HG02798 (cell line): ENCODE measurements around the gene CFAP46.

Experiments used
- ATAC-seq: cut with Tn5 transposase; IDR thresholded peaks from one replicate; pipeline ENCODE4 v1.9.1; 2021; ENCODE audit warnings: mild to moderate bottlenecking; ENCODE audit not compliant: unreplicated experiment, poor library complexity

CFAP46 gene

DNA sequence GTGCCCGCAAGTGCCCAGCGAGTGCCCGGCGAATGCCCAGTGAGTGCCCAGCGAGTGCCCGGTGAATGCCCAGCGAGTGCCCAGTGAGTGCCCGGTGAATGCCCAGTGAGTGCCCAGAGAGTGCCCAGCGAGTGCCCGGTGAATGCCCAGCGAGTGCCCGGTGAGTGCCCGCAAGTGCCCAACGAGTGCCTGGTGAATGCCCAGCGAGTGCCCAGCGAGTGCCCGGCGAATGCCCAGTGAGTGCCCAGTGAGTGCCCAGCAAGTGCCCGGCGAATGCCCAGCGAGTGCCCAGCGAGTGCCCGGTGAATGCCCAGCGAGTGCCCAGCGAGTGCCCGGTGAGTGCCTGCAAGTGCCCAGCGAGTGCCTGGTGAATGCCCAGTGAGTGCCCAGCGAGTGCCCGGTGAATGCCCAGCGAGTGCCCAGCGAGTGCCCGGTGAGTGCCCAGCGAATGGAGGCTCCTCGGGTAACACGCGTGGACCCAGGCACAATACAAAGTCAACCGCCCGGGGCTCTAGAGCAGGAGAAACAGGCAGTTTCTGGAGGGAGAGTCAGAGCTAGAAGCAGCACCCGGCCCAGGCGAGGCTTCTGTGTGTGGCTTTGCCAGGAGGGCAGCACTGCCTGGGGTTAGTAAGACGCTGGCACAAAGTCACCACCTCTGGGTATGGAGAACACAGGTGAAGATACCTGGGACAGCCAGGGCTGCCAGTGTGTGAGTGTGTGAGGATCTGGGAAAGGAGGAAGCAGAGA, 38.2 kb upstream of the CFAP46 start:
- ATAC-seq: no peak

DNA sequence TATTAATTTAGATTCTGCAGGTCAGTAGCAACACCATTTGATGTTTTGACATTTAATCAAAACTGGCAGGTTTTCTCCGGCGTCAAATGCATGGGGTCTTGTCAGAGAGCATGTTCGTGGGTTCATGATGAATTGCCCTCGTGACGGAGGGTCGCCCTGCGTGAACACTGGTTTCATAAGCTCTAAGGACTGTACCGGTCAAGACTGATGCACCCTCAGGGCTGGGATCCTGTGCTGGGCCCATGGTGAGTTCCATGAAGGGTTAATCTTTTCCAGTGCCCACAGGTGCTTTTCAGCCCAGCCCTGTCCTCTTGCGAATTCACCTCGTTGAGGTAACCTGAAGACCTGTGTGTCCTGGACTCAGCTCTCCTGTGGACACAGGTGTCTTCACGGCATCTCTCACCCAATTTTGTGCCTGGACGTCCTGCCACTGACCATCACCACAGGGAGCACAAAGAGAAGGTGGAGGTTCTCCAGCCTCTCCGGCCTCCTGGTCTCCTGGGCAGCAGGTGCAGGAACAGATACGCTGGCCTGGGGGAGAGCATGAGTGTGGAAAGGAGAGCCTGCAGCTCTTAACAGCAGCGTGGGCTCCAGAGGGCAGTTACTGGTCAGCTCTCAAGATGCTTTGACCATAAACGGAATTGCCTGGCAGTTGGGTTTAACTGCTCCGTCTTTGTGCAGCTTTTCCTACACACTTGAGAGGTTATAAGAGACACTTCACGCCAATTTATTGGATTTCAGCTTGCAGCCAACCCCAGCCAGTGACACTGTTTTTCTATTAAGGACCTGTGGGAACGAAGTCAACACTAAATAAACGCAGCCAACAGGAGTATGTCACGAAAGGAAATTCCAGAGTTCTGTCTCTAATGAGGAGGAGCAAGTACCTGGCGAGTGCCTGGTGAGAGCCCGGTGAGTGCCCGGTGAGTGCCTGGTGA, 37.4 kb upstream of the CFAP46 start:
- ATAC-seq: no peak

DNA sequence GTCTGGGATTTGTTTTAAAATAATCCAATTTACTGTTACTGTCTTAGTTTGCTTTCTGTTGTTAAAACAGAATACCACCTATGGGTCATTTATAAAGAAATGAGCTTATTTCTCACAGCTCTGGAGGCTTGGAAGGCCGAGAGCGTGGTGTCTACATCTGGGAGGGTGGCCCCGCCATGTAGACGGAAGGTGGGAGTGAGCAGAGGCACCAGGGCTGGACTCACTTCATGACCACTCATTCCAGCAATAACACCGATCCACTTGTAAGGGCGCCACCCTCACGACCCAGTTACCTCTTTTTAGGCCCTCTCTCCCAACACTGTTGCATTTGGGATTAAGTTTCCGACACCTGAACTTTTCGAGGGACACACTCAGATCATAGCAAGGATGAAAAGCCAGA, 36.2 kb upstream of the CFAP46 start:
- no peak for ATAC-seq

DNA sequence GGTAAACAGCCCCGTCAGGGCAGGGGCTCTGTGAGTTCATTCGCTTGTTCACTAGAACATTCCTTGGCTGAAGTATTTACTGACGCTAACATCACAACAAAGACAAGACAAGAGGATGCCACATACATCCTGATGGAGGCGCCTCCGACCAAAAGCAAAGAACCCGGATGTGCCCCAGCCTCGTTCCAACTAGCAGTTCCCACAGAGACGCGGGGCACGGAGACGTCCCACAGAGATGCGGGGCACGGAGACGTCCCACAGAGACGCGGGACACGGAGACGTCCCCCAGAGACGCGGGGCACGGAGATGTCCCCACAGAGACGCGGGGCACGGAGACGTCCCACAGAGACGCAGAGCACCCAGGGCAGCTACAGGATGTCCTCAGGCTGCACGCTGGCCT, 35.4 kb upstream of the CFAP46 start:
- no peak for ATAC-seq

DNA sequence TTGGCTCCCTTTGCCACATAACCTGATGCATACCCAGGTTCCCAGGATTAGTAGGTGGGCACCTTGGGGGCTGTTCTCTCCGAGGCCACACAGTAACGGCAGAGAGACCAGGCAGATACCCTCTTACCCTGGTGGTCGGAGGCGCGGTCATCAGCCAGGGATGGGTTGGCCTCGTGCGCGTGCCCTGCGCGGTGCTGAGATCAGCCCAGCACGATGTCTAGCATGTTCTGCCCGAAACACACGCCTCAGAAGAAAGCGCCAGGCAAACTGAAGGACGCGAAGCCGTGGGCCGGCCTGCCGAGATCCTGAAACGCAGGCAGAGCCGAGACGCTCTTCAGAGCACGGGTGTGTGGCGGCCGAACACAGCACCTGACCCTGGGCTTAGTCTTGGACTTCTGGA, 34.7 kb upstream of the CFAP46 start:
- ATAC-seq: no peak

DNA sequence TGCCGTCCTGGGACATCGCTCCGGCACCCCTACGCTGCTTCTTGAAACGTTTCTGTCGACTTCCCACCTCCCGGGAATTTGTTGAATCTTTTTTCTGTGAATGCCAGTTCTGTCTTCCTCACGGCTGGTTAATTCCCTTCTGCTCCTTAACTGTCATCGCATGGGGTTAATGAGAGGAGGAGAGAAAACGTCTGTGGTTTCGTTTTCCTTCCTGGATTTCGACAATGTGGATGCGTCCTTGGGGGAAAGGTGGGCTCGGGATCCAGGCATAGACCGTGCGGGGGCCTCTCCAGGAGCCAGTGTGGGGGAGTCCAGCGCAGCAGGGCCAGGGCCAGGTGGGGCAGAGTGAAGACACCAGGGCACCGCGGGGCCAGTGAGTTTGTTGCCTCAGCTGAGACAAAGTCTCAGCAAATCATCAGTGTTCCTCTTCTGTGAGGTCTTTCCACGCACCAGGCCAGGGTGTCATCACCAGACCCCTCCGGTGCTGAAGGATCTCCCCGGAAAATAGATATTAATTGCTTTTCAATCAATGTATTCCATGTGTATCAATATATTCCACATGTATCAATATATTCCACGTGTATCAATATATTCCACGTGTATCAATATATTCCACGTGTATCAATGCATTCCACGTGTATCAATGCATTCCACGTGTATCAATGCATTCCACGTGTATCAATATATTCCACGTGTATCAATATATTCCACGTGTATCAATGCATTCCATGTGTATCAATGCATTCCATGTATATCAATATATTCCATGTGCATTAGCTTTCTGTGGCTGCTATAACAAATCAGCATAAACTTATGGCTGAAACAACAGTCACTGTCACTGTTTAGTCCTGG, 33.7 kb upstream of the CFAP46 start:
- no peak for ATAC-seq

DNA sequence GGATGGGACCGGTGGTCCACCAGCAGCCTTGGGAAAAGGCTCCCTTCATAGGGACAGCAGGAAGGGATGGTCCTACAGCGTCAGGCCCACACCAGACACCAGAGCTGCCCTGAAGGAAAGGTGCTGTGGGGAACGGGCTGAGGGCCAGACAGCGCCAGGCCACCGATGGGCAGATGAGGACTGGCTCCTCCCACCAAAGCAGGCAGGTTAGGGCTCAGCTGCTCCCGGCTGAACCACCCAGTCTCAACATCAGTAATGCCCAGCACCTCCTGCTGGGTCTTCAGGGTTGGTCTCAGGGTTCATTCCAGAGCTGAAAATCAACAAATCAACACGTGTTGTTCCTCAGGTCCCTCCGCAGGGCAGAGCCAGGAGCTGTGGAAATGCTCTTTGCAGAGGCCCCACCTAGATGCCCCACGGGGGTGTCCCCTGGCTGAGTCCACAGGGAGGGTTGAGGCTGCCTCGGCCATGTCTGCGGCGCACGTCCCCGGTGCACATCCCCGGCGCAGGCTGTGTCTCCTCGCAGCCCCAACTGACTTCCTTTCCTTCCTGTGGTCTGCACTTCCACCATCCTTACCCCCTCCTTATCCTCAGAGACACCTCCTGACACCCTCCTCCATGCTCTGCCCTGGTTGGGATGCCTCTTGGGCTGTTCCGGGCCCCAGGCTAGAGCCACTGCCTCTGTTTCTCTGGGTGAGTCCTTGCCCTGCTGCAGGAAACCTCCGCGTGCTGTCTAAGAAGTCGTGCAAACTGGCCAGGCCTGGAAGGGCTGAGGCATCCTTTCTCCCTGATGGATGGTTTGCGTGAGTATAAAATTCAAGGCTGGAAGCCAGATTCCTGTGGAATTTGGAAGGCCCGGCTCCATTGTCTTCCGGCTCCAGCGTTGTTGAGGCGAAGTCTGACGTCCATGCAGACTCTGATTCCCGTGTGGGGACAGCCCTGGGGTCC, 32.8 kb upstream of the CFAP46 start:
- ATAC-seq: no peak

DNA sequence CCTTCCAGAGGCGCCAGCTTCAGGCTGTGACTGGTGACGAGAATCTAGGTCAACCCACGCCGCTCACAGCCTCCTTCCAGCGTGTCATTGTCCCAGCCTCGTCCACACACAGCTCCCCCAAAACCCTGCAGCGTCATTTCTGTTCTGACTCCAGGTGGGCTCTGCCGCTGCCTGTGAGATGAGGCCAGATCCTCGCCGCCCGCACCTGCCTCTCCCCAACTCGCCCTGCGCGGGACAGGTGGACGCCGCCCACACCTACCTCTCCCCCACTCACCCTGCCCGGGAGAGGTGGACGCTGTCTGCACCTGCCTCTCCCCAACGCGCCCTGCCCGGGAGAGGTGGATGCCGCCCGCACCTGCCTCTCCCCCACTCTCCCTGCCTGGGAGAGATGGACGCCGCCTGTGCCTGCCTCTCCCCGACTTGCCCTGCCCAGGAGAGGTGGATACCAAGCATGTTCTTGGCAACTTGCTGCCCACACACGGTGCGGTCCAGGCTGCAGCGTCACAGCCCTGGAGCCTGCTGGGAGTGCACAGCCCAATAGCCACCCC, 32.0 kb upstream of the CFAP46 start:
- no peak for ATAC-seq

DNA sequence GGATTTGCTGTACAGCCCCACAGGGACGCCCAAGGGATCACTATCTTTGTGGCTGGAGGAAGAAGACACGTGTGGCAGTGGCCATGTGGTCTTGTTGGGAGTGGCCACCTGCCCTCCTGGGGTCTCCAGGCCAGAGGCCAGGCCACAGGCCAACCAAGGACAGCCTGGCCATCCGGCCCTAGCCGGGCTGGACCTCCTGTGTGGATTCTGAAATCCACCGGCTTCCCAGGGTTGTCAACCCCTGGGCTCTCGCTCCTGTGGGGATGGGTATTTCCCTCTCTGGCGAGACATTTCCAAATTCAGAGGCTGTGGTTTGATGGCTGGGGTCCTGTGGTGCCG, 31.5 kb upstream of the CFAP46 start:
- ATAC-seq: no peak

DNA sequence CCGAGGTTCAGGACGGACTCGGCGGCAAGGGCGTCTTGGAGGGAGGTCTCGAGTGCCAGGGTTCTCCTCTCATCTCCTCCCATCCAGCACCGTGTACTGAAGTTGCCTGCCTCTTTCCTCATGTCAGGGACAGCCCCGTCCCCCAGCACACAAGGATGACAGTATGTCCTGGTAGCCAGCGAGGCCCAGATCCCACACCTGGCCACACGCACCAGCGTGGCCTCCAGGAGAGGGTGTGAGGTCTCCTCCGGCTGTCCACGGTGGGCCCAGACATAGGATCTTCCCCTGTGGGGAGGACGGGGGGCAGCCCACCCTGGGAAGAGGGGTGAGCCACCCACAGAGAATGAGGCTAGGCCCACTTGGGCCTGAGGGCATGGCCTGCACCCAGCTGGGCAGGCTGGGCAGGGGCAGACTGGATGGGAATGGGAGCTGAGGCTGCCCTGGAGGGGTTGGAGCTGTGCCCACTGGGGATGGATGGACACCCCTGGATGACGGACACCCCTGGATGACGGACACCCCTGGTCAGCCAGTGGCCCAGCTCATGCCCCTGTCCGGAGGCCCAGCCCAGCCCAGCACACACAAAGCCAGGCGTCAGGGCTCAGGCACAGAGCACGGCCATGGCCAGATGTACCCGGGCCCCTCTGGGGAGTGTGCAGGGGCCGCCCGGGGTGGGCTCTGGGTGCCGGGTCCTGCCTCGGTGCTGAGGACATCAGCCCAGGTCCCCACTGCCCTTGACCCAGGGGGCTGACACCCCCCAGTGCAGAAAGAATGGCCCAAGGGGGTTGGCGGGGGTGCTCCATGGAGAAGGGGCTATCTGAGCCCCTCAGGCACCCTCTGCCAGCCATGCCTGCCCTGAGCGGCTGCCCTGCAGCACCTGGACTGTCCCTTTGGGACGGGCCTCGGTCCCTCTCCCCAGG, 30.9 kb upstream of the CFAP46 start:
- no peak for ATAC-seq

DNA sequence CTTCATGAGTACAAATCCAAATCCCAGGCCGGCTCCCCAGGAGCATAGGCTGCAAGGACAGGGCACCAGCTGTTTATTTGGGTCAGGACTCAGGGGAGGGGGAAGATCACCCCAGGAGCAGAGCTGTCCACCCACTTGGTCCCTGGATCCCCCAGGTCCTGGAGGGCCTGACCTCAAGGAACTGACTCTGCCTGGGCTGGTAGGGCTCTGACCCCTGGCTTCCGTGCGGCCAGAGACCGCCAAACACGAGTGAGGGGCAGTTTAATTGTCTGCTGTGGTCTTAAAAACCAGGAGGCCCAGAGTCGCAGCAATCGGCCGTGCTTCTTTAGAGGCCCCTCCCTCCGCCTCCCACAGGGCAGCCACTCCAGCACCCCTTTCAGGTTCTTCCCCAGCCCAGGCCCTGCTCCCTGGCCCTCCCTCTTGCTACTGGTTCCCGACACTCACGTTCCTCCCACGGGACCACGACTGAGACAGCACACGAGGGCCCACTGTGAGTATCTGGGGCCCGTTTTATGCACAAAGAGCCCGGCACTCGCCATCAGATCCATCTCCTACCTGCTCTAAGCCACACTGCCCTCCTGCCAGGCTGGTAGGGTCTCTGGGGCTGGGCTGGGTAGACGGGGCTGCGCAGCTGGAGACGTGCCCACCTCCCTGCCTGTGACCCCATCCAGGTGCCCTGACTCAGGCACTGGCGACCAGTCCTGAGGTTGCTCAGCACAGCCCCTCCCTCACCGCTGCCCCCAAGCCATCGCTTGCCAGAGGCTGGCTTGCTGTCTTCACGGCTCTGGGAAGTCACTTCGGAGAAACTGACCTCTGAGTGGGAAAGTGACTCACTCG, 30.0 kb upstream of the CFAP46 start:
- no peak for ATAC-seq

DNA sequence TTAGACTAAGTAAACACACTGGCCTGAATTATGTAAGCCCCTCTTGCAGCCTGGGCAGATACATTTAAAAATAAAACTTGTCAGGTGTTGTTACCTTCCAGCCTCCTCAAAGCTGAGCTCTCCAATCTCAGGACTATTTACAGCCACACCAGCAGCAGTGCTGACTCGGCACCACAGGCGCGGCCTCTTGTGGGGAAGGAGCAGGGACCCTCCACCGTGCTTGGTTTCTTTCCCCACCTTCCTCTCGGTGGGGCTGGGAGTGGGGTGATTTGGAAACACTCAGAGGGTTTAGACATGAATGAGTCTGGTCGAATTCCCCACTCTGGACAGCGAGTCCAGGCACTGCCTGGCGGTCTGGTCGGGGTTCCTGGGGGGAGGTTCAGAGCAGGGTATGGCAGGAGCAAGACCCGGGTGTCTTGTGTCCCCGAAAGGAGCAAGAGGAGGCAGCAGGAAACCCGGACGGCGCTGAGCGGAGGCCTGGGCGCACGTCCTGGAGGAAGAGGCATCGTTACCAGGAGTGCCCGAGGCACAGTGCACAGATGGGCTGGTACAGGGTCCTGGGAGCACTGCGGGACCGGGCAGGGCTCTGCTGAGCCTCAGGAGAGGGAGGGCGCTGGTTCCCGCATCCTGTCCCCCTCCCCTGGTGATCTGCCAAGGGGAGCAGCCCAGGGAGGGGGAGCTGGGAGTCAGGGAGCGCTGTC, 29.2 kb upstream of the CFAP46 start:
- no peak for ATAC-seq

DNA sequence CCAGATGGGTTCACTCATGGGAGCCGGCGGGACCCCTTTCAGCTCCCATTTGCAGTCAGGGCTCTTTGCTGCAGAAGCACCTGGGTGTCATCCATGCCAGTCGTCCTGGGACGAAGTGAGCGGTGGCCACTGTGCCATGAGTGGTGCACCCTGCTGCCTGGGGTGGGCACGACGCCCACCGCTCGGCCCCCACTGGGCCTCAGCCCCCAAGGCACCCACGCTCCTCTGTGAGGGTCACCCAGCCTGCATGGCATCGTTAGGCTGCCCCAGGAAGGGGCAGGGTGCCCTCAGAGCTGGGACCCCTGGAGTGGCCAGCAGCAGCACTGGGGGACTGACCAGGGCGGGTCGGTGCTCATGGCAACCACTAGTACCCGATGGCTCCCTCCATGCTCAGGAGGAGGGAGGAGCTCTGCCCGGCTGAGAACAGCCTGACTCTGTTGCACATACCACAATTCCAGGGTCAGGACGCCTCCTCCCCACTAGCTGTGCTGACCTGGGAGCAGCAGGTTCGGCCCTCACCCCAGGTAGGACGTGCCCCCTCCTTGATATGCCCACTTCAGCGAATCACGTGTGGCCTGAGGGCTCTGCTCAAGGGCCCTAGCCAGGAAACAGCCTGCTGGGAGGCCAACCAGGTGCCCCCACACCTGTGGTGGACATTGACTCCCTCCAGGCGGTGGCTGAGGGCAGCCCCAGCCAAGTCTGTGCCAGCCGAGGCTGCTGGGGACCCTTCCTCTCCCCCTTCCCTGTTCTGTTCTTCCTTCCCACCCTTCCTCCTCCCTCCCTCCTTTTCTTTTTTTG, 28.5 kb upstream of the CFAP46 start:
- no peak for ATAC-seq

DNA sequence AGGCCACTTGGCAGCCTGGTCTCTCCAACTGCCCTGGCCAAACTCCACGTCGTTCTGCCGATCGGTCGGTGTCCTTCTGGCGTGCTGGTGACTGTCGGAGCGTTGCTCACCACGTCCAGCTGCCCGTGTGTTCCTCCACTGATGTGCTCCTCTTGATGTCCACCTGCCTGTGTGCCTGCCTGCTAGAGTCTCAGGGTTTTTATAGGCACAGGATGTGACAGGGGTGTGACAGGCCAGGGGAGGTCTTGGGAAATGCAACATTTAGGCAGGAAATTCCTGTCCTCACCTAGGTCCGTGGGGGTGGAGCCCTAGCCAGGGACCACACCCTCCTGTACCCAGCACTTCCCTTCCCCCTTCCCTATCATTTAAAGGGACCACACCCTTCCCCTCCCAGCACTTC, 25.2 kb upstream of the CFAP46 start:
- no peak for ATAC-seq

DNA sequence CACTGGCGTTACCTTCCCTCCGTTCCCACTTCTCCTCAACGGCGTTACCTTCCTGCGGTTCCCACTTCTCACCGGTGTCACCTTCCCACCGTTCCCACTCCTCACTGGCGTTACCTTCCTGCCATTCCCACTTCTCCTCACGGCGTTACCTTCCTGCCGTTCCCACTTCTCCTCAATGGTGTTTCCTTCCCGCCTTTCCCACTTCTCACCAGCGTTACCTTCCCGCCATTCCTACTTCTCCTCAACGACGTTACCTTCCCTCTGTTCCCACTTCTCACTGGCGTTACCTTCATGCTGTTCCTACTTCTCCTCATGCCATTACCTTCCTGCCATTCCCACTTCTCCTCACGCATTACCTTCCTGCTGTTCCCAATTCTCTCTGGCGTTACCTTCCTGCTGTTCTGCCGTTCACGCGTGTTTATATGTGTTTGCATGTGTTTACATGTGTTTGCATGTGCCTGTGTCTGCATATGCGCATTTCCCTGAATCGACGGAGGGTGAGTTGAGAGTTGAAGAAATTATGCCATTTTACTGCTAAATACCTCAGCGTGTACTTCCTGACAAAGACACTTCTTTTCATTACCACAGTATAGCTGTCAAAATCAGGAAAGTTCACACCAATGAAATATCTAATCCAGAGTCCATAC, 23.2 kb upstream of the CFAP46 start:
- no peak for ATAC-seq
